ENCODE measurements around the gene HNRNPF.

The HNRNPF gene

GRCh38 chr10:43403911-43404703, 4.9 kb downstream of the HNRNPF start:
- Histone ChIP-seq H3K27ac (ENCODE audit: low read length) (peak overlapping the region; percentile 16), H3K9ac (ENCODE audit: low read length) (no peak overlapping the region), H3K9me3 (ENCODE audit: control insufficient read depth, low read depth, low read length) (no peaks in the 10 kb centered on the region), H3K4me1 (ENCODE audit: control insufficient read depth, low read depth, low read length) (peaks cover 53% of the 10 kb centered on the region), H3K27me3 (ENCODE audit: control insufficient read depth, insufficient read depth, low read length) (no peaks in the 10 kb centered on the region), H3K4me3 (ENCODE audit: low read length) (peak overlapping the region; percentile 21), H3K36me3 (ENCODE audit: control insufficient read depth, low read depth, low read length) (peaks cover 14% of the 10 kb centered on the region)

GRCh38 chr10:43402880-43403452, 6.0 kb downstream of the HNRNPF start:
- H3K27ac ChIP-seq (ENCODE audit: low read length) = no peak overlapping the region
- H3K4me3 ChIP-seq (ENCODE audit: low read length) = peak overlapping the region; percentile 41
- H3K36me3 ChIP-seq (ENCODE audit: control insufficient read depth, low read depth, low read length) = peaks cover 17% of the 10 kb centered on the region

DNA sequence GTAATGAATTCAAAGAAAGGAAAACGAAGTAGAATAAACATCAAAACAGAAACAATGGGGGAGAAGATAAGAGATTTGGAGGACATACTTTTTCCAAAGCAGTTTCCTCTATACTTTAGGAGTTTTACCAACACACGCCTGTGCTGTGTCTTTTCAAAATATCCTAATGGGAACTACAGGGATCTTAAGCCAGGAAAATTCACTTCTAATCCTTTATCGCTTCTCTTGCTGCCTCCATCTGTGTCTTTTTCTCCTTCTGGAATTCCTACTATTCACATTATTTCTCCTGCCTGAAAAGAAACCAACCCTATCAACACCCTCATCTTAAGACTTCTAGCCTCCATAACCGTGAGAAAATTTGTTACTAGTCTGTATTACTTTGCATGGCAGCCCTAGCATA, 6.8 kb downstream of the HNRNPF start:
- H3K9me3 ChIP-seq (ENCODE audit: control insufficient read depth, low read depth, low read length) = no peaks in the 10 kb centered on the region
- H3K4me1 ChIP-seq (ENCODE audit: control insufficient read depth, low read depth, low read length) = peaks cover 57% of the 10 kb centered on the region
- no peaks in the 10 kb centered on the region for H3K27me3 ChIP-seq (ENCODE audit: control insufficient read depth, insufficient read depth, low read length)
- H3K4me3 ChIP-seq (ENCODE audit: low read length) = peak overlapping the region; percentile 41
- no peak overlapping the region for H3K9ac ChIP-seq (ENCODE audit: low read length)
- no peak overlapping the region for H3K27ac ChIP-seq (ENCODE audit: low read length)
- peaks cover 17% of the 10 kb centered on the region for H3K36me3 ChIP-seq (ENCODE audit: control insufficient read depth, low read depth, low read length)

More at GRCh38 chr10:43402880-43403452, 6.0 kb downstream of the HNRNPF start:
- no peaks in the 10 kb centered on the region for H3K9me3 ChIP-seq (ENCODE audit: control insufficient read depth, low read depth, low read length)
- no peak overlapping the region for H3K9ac ChIP-seq (ENCODE audit: low read length)
- H3K4me1 ChIP-seq (ENCODE audit: control insufficient read depth, low read depth, low read length) = peaks cover 55% of the 10 kb centered on the region
- no peaks in the 10 kb centered on the region for H3K27me3 ChIP-seq (ENCODE audit: control insufficient read depth, insufficient read depth, low read length)

- no peaks in the 10 kb centered on the region for H3K9me3 ChIP-seq (ENCODE audit: control insufficient read depth, low read depth, low read length)
- no peak overlapping the region for H3K9ac ChIP-seq (ENCODE audit: low read length)
- peak overlapping the region; percentile 41 for H3K4me3 ChIP-seq (ENCODE audit: low read length)
- H3K27me3 ChIP-seq (ENCODE audit: control insufficient read depth, insufficient read depth, low read length) = no peaks in the 10 kb centered on the region
- H3K4me1 ChIP-seq (ENCODE audit: control insufficient read depth, low read depth, low read length) = peaks cover 57% of the 10 kb centered on the region
- peak overlapping the region; percentile 49 for H3K27ac ChIP-seq (ENCODE audit: low read length)
- H3K36me3 ChIP-seq (ENCODE audit: control insufficient read depth, low read depth, low read length) = peaks cover 17% of the 10 kb centered on the region
These were observed 7.4 kb downstream of the HNRNPF start for GRCh38 chr10:43401627-43402026.

GRCh38 chr10:43399320-43400310, 9.4 kb downstream of the HNRNPF start:
- Histone ChIP-seq H3K36me3 (ENCODE audit: control insufficient read depth, low read depth, low read length) (peaks cover 24% of the 10 kb centered on the region), H3K4me3 (ENCODE audit: low read length) (no peak overlapping the region), H3K27ac (ENCODE audit: low read length) (no peak overlapping the region), H3K9ac (ENCODE audit: low read length) (no peak overlapping the region), H3K9me3 (ENCODE audit: control insufficient read depth, low read depth, low read length) (no peaks in the 10 kb centered on the region), H3K4me1 (ENCODE audit: control insufficient read depth, low read depth, low read length) (peaks cover 53% of the 10 kb centered on the region), H3K27me3 (ENCODE audit: control insufficient read depth, insufficient read depth, low read length) (no peaks in the 10 kb centered on the region)

GRCh38 chr10:43398939-43399319, 10.1 kb downstream of the HNRNPF start:
- no peak overlapping the region for H3K4me3 ChIP-seq (ENCODE audit: low read length)
- H3K4me1 ChIP-seq (ENCODE audit: control insufficient read depth, low read depth, low read length) = peaks cover 51% of the 10 kb centered on the region
- no peaks in the 10 kb centered on the region for H3K27me3 ChIP-seq (ENCODE audit: control insufficient read depth, insufficient read depth, low read length)
- no peaks in the 10 kb centered on the region for H3K9me3 ChIP-seq (ENCODE audit: control insufficient read depth, low read depth, low read length)
- peaks cover 31% of the 10 kb centered on the region for H3K36me3 ChIP-seq (ENCODE audit: control insufficient read depth, low read depth, low read length)
- H3K9ac ChIP-seq (ENCODE audit: low read length) = no peak overlapping the region
- no peak overlapping the region for H3K27ac ChIP-seq (ENCODE audit: low read length)

DNA sequence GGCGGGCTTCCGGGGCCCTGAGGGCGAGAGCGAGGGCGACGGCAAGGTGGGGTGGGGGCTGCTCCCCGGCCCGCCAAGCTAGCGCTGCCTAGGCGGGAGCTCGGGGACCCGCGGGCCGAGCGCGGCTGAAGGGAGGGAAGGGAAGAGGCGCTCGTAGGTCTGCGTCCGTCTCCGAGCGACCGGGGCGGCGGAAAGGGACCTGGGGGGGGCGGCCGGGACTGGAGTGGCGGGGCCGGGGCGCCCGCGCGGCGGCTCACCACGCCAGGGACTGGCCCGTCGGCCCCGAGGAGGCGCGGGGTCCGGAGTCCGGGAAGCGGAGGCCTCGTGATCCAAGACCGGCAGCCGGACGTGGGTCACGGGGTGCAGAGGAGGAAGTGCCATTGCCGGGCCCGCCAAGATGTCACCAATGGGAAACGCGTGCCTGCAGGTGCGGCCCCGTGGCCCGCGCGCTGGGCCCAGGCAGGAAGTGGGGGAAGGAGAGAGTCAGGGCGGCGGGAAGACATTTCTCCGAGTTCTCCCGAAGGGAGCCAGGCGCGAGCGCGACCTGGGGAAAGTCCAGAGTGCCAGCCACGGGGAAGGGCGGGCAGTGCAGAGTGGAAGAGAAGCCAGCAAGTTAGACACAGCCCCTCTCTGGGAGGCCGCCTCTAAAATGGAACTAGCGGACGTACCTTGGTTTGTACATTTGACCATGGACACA, 11.9 kb downstream of the HNRNPF start:
- H3K4me1 ChIP-seq (ENCODE audit: control insufficient read depth, low read depth, low read length) = peaks cover 33% of the 10 kb centered on the region
- H3K4me3 ChIP-seq (ENCODE audit: low read length) = peak overlapping the region; percentile 53
- H3K27ac ChIP-seq (ENCODE audit: low read length) = peak overlapping the region; percentile 83
- no peaks in the 10 kb centered on the region for H3K9me3 ChIP-seq (ENCODE audit: control insufficient read depth, low read depth, low read length)
- no peaks in the 10 kb centered on the region for H3K27me3 ChIP-seq (ENCODE audit: control insufficient read depth, insufficient read depth, low read length)
- peak overlapping the region; percentile 98 for H3K9ac ChIP-seq (ENCODE audit: low read length)
- H3K36me3 ChIP-seq (ENCODE audit: control insufficient read depth, low read depth, low read length) = peaks cover 45% of the 10 kb centered on the region

DNA sequence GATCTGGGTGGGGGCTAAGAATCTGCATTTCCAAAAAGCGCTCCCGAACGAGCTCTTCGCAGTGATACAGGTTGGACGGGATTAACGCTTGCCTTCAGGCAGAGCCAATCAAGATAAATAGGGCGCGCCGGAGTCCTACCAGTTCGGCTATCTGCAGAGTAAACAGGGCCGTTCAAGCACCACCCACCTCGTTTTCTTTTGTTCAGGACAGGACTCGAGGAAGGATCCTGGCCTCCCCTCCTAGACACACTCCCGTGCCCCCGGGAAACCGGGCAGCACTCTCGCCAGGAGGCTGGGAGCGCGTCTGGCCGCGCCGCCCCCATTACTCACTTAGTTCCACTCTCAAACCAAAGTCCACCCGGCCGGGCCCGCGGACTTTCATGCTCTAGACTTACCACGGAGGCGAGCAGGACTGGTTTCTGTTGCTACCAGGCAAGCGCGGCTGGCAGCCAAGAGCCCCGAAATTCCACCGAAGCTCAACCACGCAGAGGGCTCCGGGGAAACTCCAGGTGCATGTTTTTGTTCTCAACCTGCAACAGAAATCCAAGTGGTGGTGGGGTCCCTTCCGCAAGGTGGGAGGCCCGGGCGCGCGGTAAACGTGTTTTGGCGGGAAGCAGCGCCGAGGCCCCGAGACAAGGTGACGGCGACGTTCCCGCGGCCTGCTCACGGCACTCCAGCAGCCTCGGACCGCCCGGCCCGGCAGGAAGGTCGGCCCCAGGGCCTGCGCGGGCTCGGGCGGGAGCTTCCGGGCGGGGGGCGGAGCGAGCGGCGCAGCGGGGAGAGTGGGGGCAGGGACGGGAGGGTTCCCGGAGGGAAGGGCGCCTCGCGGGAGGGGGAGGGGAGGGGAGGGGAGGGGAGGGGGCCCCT, 12.7 kb downstream of the HNRNPF start:
- H3K4me3 ChIP-seq (ENCODE audit: low read length) = peak overlapping the region; percentile 90
- peak overlapping the region; percentile 65 for H3K27ac ChIP-seq (ENCODE audit: low read length)
- H3K27me3 ChIP-seq (ENCODE audit: control insufficient read depth, insufficient read depth, low read length) = no peaks in the 10 kb centered on the region
- H3K9me3 ChIP-seq (ENCODE audit: control insufficient read depth, low read depth, low read length) = no peaks in the 10 kb centered on the region
- peaks cover 52% of the 10 kb centered on the region for H3K36me3 ChIP-seq (ENCODE audit: control insufficient read depth, low read depth, low read length)
- peak overlapping the region; percentile 98 for H3K9ac ChIP-seq (ENCODE audit: low read length)
- H3K4me1 ChIP-seq (ENCODE audit: control insufficient read depth, low read depth, low read length) = peaks cover 26% of the 10 kb centered on the region

- Histone ChIP-seq H3K4me1 (ENCODE audit: control insufficient read depth, low read depth, low read length) (peaks cover 21% of the 10 kb centered on the region), H3K27ac (ENCODE audit: low read length) (peak overlapping the region; percentile 65), H3K36me3 (ENCODE audit: control insufficient read depth, low read depth, low read length) (peaks cover 59% of the 10 kb centered on the region), H3K4me3 (ENCODE audit: low read length) (peak overlapping the region; percentile 90), H3K9me3 (ENCODE audit: control insufficient read depth, low read depth, low read length) (no peaks in the 10 kb centered on the region), H3K27me3 (ENCODE audit: control insufficient read depth, insufficient read depth, low read length) (no peaks in the 10 kb centered on the region), H3K9ac (ENCODE audit: low read length) (peak overlapping the region; percentile 98)
These were observed 13.4 kb downstream of the HNRNPF start for GRCh38 chr10:43395571-43396060.

DNA sequence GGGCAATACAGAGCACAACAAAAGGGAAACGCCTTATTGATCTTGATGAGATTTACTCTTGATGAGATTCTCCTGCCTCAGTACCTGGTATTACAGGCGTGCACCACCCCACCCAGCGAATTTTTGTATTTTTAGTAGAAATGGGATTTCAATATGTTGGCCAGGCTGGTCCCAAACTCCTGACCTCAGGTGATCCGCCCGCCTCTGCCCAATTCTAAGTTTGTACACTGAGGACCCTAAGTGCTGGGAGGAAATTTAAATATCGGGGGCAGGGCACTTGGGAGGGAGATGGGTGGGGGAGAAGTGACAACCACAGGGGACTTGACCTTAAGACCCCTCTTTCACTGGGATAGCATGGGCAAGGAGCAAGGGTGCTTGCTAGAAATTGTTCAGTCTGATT, 14.1 kb downstream of the HNRNPF start:
- Histone ChIP-seq H3K9ac (ENCODE audit: low read length) (peak overlapping the region; percentile 98), H3K4me1 (ENCODE audit: control insufficient read depth, low read depth, low read length) (peaks cover 21% of the 10 kb centered on the region), H3K27ac (ENCODE audit: low read length) (no peak overlapping the region), H3K9me3 (ENCODE audit: control insufficient read depth, low read depth, low read length) (no peaks in the 10 kb centered on the region), H3K4me3 (ENCODE audit: low read length) (peak overlapping the region; percentile 90), H3K36me3 (ENCODE audit: control insufficient read depth, low read depth, low read length) (peaks cover 66% of the 10 kb centered on the region), H3K27me3 (ENCODE audit: control insufficient read depth, insufficient read depth, low read length) (no peaks in the 10 kb centered on the region)

Data from iPS-18a (cell line).